Activated CD8-positive, alpha-beta memory T cell treated with anti-CD3 and anti-CD28 coated beads for 36 hours (primary cell): ENCODE results near the gene MAN1C1. TPM values are rescaled to one million over a fixed set of nuclear protein-coding genes. Genes with fewer than 3 reads are reported as not detected.
"Not testable (repeated sequence)": the region's sequence is repeated elsewhere in the genome, so short reads cannot be mapped to it uniquely, and the experiment has no call there.

Source experiments
- CTCF ChIA-PET: fragments of 350-600 bp; sonication (Branson Sonifier 250); formaldehyde crosslinking; loops from one replicate; lab custom pipeline; 2021; ENCODE audit warnings: antibody characterized with exemption; lab: Charles Lee
- POLR2A ChIA-PET: fragments of 350-600 bp; sonication (Branson Sonifier 250); formaldehyde crosslinking; loops from one replicate; lab custom pipeline; 2021; ENCODE audit warnings: antibody characterized with exemption; lab: Charles Lee
- total RNA-seq, 2 experiments: library from RNA; stranded (reverse); gene quantifications; one replicate each; pipeline ENCODE4 v1.2.3, GENCODE V29; 2021

The MAN1C1 gene
- total RNA-seq, 2 experiments from 2014 or later = 2.1 TPM

GRCh38 chr1:25662959-25663358, 46.4 kb downstream of the MAN1C1 start:
- POLR2A ChIA-PET, CTCF ChIA-PET: not testable (repeated sequence)

DNA sequence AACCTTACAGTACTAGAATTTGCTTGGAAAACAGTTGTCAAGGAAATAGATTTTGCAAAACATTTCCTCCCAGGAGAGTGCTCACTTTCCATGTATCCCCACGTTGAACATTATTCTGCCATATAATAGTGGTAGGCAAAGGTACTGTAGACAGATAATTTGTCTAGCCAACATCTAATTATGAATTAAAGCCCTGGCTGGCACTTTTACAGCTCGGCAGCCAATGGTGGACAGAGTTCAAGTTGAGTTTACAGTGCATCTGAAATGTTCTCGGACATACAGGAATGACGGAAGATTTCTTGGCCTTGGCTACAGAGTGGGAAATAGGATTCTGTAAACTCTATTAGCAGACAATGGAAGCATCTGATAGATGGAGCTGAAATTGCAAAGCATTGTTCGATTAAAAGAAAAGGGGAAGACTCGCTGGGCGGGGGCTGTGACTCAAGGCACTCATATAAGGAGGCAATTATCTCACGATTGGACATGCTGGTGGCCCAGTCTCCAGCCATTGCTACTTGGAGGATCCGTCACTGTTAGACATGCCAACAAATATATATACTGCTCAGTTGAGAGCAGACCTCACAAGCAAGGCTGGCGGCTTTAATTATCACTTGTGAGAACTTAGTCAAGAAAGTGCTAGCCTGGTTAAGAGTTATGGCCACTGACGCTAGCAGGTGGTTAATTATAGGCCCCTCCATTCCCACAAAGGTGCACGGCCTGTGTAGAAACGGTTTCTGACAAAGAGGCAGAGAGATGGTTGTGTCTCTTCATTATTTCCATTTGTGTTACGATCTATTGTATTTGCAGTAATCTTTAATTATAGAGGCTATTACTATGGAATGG, 48.0 kb downstream of the MAN1C1 start:
- ChIA-PET POLR2A (no interaction called here), CTCF (no interaction called here)

DNA sequence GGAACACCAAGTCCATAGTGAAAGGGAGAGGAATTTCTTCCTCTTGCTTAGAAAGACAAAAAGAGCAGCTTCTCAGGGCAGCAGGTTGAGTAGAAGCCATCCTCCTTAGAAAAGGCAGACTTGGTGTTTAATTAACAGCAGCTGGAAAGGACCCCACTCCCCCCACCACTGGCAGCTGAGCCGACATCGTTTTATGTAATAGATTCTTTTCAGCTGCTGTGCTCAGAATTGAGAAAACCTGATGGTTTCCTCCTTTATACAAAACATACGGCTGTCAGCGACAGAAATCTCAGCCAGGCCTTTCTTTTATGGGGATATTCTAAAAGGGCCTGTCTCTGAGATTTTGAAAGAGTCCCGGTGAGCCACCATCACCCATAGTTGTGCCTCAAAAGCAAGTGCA, 49.9 kb downstream of the MAN1C1 start:
- CTCF ChIA-PET = no interaction called here

GRCh38 chr1:25668931-25669573, 52.5 kb downstream of the MAN1C1 start:
- CTCF ChIA-PET = interaction anchor here (0.6 kb wide), 1 partner anchor 124 kb away, joined by 3 read pairs; no protein-coding TSS in a partner anchor
- POLR2A ChIA-PET = no interaction called here

More for the DNA sequence above, 49.9 kb downstream of the MAN1C1 start:
- POLR2A ChIA-PET = no interaction called here

DNA sequence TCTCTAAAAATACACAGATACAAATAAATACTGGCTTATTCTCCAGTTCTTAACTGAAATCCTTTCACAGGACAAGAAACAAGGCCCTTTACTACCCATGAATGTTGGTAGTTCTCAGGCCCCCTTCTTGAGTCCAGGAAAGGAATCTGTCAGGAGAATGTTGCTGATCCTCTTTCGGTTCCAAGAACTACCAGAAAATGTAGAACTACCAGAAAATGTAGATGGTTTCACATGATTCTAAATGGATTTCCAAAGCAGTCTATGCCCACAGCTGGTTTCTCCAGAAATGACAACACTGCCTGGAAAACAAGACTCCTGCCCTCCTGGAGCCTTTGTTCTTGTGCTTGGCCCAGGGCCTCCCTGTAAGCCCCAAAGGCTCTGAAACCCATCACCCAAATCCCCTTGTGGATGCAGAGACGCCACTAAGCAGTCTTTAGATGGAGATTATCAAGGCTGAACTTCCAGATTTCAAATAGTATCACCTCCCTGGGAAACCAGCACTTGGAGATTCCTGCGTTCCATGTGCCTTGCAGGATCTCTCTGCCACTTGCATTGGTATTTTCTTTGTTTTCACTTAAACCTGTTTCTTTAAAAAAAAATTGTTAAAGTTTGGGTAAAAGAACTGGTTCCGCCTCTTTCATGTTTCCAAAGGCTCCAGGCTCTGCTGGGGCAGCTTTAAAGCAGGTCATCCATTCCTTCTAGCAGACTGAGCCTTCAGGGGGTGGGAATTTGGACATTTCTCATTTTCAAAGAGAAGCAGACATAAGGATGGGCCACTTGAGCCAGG, 53.4 kb downstream of the MAN1C1 start:
- POLR2A ChIA-PET = no interaction called here
- CTCF ChIA-PET = no interaction called here

GRCh38 chr1:25671929-25672328, 55.3 kb downstream of the MAN1C1 start:
- CTCF ChIA-PET = interaction anchor here (0.5 kb wide), 1 partner anchor 18 kb away, joined by 3 read pairs; no protein-coding TSS in a partner anchor

GRCh38 chr1:25672763-25673409, 56.3 kb downstream of the MAN1C1 start:
- ChIA-PET CTCF (interaction anchor here (0.9 kb wide), 1 partner anchor 54 kb away, joined by 3 read pairs; no protein-coding TSS in a partner anchor), POLR2A (no interaction called here)

More at GRCh38 chr1:25671929-25672328, 55.3 kb downstream of the MAN1C1 start:
- POLR2A ChIA-PET = no interaction called here

GRCh38 chr1:25673456-25673855, 56.9 kb downstream of the MAN1C1 start:
- POLR2A ChIA-PET = no interaction called here
- CTCF ChIA-PET = no interaction called here

- POLR2A ChIA-PET = no interaction called here
Observed at GRCh38 chr1:25673962-25674806, 57.6 kb downstream of the MAN1C1 start.

DNA sequence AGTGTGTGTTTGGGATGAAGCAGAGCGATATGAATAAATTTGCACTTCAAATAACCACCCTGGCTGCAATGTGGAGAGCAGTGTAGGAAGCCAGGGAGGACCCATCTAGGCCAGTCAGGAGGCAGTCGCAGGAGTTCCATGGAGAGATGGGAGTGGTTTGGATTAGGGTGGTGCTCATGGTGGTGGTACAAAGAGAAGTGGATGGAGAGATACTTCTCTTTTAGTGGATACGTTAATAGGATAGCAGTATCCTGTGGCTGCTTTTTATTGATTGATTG, 58.2 kb downstream of the MAN1C1 start:
- ChIA-PET CTCF (no interaction called here), POLR2A (no interaction called here)

More at GRCh38 chr1:25673962-25674806, 57.6 kb downstream of the MAN1C1 start:
- CTCF ChIA-PET = no interaction called here

DNA sequence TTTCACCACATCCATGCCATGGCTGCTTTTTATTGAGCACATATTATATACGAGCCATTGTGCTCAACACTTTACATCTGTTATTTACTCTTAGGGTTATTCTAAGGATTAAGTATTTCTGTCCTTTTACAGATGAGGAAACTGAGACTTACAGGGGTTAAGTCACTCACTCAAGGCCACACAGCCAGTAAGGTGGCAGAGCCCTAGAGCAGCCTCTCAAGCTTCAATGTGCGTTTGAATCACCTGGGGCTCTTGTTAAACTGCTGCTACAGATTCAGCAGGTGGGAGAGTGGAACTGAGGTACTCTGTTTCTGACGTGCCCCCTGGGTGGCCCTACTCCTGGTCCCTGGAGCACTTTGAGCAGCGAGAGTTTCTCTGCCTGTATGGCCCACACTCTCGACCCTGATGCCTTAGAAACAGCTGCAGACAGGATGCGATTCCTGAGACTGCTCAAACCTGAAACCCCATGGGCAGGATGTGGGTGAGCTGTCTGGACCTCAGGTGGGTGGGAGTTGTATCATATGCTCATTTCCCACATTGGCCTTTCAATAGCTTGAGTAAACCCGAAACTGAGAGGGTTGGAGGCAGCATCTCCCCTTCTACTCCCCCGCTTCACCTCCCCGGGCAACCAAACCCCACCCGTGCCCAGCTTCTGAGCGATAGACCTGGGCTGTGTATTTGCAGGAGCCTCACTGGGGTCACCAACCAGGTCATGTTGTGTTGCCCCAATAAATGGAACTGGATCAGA, 59.3 kb downstream of the MAN1C1 start:
- POLR2A ChIA-PET = interaction anchor here (1.1 to 1.7 kb wide), 2 partner anchors 33 to 44 kb away, joined by 5 to 6 read pairs; no protein-coding TSS in a partner anchor
- CTCF ChIA-PET = interaction anchor here (0.5 to 1.8 kb wide), 6 partner anchors 57 to 556 kb away, joined by 3 to 9 read pairs (median 4); partner anchors contain the start of gene MAN1C1

DNA sequence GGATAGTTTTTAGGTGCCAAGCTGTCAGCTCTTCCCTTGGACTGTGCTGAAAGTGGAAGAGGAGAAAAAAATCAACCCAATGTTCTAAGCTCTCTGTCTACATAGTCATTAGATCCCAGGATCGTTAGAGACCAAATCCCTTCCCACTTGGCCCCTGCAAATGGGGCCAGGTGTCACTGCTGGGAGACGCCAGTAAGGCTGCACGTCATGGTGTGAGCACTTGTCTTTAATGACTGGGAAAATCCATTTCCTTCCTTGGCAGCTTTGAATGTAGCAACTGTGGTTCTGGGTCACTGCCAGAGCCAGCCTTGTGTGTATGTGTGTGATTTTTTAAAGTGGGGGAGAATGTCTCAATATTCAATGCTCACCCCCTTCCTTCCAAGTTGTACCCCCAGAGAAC, 59.9 kb downstream of the MAN1C1 start:
- ChIA-PET POLR2A (interaction anchor here (0.8 to 1.7 kb wide), 3 partner anchors 34 to 111 kb away, joined by 4 to 6 read pairs (median 5); no protein-coding TSS in a partner anchor), CTCF (interaction anchor here (0.8 to 1.8 kb wide), 6 partner anchors 50 to 127 kb away, joined by 3 to 9 read pairs (median 4); partner anchors contain the start of gene MAN1C1)

GRCh38 chr1:25677193-25677773, 60.7 kb downstream of the MAN1C1 start:
- ChIA-PET CTCF (interaction anchor here (0.8 to 1.6 kb wide), 2 partner anchors 49 to 61 kb away, joined by 3 to 5 read pairs; partner anchors contain the start of gene MAN1C1), POLR2A (interaction anchor here (0.8 kb wide), 1 partner anchor 112 kb away, joined by 4 read pairs; no protein-coding TSS in a partner anchor)

DNA sequence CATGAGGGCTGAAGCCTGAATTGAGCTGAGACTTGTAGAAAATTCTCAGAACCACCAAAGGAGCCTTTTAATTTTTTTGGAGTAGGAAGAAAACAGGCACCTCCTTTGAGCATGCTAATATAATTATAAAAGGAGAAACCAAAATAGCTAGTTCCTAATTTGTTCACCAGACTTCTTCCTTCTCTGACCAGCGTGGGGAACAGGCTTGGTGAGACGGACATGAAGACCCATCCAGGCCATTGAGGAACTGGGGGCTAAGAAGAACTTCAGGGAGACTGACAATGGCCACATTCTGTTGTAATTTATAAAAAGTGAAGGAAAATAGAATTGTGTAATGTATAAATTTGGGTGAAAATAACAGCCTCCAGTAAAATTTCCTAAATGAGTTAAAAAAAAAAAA, 62.6 kb downstream of the MAN1C1 start:
- ChIA-PET CTCF (no interaction called here), POLR2A (no interaction called here)

DNA sequence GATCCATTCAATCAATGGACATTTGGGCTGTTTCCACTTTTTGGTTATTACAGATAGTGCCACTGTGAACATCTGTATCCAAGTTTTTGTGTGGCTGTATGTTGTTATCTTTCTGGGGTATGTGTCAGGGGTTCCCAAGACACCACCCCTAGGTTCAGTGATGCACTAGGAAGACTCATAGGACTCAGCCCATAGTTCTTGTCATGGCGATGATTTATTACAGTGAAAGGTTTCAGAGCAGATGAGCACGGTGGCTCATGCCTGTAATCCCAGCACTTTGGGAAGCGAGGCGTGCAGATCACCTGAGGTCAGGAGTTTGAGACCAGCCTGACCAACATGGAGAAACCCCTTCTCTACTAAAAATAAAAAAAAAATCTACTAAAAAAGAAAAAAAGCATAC, 64.1 kb downstream of the MAN1C1 start:
- POLR2A ChIA-PET = no interaction called here
- CTCF ChIA-PET = interaction anchor here (0.5 kb wide), 1 partner anchor 245 kb away, joined by 4 read pairs; no protein-coding TSS in a partner anchor

GRCh38 chr1:25682059-25682601, 65.5 kb downstream of the MAN1C1 start:
- ChIA-PET CTCF (no interaction called here), POLR2A (no interaction called here)

GRCh38 chr1:25683177-25683576, 66.6 kb downstream of the MAN1C1 start:
- POLR2A ChIA-PET = no interaction called here
- CTCF ChIA-PET = no interaction called here
